ENCODE data around the gene VARS1.

The VARS1 gene

DNA sequence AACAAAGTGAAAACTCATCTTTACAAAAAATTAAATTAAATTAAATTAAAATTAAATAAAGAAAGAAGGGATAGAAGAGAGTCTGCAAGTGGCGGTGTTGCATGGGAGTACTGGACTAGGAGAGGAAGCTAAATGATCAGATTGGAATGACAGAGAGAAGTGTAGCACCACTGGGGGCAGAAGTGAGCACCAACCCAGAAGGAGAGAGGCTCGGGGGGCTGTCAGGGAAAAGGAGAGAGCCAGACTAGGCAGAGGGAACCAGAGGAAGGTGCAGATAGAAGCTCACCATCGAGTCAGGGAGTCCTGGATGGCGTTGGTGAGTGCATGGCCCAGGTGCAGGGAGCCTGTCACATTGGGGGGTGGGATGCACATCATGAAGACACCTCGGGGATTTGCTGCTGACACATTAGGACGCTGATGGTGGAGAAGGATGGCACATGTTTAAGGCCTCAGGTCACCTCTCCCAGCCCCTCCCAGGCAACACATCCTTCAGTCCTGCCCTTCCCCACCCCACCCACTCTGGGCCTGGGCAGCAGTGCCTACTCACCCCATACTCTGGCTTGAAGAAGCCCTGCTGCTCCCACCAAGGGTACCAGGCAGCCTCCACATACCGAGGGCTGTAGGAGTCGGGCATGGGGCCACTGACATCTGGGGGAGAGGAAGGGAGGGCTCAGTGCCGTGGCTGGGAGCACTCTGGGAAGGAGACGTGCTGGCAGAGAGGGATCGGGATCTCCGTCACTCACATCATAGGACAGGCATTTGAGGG, 4.0 kb downstream of the VARS1 start:
- Histone ChIP-seq H3K27ac (no peak overlapping the region), H3K9me3 (no peaks in the 10 kb centered on the region), H3K4me3 (ENCODE audit: low read depth in 1 of 2, low read length in 1 of 2) (no peak overlapping the region), H3K27me3 (no peaks in the 10 kb centered on the region), H3K4me1 (ENCODE audit: control insufficient read depth in 1 of 2, insufficient read depth in 1 of 2, low read depth in 1 of 2, low read length in 1 of 2) (peaks cover 16 to 19% of the 10 kb centered on the region in 2 experiments), H3K36me3 (no peaks in the 10 kb centered on the region)
- TF ChIP-seq, protein P1, sequence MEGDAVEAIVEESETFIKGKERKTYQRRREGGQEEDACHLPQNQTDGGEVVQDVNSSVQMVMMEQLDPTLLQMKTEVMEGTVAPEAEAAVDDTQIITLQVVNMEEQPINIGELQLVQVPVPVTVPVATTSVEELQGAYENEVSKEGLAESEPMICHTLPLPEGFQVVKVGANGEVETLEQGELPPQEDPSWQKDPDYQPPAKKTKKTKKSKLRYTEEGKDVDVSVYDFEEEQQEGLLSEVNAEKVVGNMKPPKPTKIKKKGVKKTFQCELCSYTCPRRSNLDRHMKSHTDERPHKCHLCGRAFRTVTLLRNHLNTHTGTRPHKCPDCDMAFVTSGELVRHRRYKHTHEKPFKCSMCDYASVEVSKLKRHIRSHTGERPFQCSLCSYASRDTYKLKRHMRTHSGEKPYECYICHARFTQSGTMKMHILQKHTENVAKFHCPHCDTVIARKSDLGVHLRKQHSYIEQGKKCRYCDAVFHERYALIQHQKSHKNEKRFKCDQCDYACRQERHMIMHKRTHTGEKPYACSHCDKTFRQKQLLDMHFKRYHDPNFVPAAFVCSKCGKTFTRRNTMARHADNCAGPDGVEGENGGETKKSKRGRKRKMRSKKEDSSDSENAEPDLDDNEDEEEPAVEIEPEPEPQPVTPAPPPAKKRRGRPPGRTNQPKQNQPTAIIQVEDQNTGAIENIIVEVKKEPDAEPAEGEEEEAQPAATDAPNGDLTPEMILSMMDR (IDR thresholded peaks at IDR 0.05): no peak

DNA sequence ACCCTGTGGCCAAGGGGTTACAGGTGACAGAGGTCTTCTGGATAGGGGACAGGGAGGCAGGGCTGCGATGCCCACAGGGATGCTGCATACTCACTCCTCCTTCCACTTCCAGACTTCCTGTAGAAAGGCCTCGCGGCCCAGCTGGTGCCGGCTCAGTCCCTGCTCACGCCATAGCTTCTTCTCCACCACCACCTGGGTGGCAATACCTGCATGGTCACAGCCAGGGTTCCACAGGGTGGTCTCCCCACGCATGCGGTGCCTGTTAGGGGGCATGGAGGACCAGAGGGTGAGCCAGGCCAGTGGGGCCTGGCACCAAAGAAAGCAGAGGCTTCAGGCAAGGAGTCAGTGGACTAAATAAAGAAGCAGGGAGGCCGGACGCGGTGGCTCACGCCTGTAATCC, 10.1 kb downstream of the VARS1 start:
- Histone ChIP-seq H3K4me3 (ENCODE audit: low read depth in 1 of 2, low read length in 1 of 2) (no peak overlapping the region), H3K27me3 (no peaks in the 10 kb centered on the region), H3K27ac (no peak overlapping the region), H3K9me3 (no peaks in the 10 kb centered on the region), H3K36me3 (peaks cover 12% of the 10 kb centered on the region), H3K4me1 (ENCODE audit: control insufficient read depth in 1 of 2, insufficient read depth in 1 of 2, low read depth in 1 of 2, low read length in 1 of 2) (no peaks in the 10 kb centered on the region)
- TF ChIP-seq, protein P1 (IDR thresholded peaks at IDR 0.05): no peak

DNA sequence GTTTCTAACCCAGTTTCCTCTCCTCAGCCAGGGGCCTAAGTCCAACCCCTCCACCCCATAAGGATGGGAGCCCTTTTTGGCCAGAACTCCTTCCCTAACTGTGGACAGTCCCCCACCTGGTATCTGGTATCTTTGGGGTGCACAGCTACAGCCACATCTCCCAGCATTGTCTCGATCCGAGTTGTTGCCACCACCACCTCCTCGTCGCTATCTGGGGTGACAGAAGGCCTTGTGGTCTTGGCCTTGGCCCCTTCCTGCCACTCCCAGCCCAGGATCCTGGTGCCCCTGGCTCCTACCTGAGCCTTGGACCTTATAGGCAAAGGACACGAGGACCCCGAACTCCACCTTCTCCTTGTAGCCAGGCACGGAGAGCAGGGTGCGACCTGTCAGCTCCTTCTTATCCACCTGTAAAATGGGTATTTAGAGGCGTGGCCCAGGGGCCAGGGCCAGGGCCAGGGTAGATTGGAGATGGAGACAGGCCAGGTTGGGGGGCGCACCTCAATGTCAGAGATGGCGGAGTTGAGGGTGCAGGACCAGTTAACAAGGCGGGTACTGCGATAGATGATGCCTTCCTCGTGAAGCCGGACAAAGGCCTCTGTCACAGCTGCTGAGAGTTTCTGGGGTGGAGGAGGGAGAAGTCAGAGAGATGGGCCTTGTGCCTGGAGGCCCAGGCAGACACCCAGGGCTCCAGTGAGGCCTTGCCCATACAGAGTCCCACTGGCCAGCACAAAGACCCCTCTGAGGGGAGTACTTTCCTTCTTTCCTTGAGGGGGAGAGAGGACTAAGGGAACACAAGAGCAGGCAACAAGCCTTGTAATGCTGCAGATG, 11.2 kb downstream of the VARS1 start:
- peaks cover 19% of the 10 kb centered on the region for H3K36me3 ChIP-seq
- H3K27me3 ChIP-seq: no peaks in the 10 kb centered on the region
- no peaks in the 10 kb centered on the region for H3K4me1 ChIP-seq (ENCODE audit: control insufficient read depth in 1 of 2, insufficient read depth in 1 of 2, low read depth in 1 of 2, low read length in 1 of 2)
- H3K27ac ChIP-seq: no peak overlapping the region
- H3K4me3 ChIP-seq (ENCODE audit: low read depth in 1 of 2, low read length in 1 of 2): no peak overlapping the region
- TF ChIP-seq, protein P1 (IDR thresholded peaks at IDR 0.05): no peak
- H3K9me3 ChIP-seq: no peaks in the 10 kb centered on the region

DNA sequence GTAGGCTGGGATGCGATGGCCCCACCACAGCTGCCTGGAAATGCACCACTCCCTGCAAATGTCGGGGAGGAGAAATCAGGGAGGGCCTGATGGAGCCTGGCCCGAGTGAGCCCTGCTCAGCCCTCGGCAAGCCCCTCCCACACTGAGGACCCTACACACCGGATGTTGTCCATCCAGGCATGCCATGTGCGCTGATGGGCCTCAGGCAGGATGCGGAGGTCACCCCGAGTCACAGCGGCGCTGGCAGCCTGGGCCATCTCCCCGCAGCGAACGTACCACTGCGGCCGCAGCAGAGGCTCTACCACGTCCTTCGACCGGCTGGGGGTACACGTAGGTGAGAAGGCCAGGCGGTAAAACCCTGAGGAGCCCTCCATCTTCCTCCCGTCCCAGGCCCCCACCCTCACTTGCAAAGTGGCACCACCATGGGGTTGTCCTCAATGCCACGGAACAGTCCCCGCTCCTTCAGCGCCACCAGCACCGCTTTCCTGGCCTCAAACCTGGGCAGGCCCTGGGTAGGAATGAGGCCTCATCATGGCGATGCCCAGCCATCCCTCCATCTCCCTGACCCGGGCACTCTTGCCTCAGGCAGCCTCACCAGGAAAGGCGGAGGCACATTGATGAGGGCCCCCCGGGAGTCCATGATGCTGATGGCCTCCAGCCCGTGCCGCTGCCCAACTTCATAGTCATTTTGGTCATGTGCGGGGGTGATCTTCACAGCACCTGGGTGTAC, 13.3 kb downstream of the VARS1 start:
- Histone ChIP-seq H3K9me3 (no peaks in the 10 kb centered on the region), H3K27me3 (no peaks in the 10 kb centered on the region), H3K36me3 (peaks cover 23% of the 10 kb centered on the region), H3K27ac (no peak overlapping the region), H3K4me1 (ENCODE audit: control insufficient read depth in 1 of 2, insufficient read depth in 1 of 2, low read depth in 1 of 2, low read length in 1 of 2) (peaks cover 2 to 3% of the 10 kb centered on the region in 2 experiments), H3K4me3 (ENCODE audit: low read depth in 1 of 2, low read length in 1 of 2) (no peak overlapping the region)
- TF ChIP-seq, protein P1 (IDR thresholded peaks at IDR 0.05): no peak

DNA sequence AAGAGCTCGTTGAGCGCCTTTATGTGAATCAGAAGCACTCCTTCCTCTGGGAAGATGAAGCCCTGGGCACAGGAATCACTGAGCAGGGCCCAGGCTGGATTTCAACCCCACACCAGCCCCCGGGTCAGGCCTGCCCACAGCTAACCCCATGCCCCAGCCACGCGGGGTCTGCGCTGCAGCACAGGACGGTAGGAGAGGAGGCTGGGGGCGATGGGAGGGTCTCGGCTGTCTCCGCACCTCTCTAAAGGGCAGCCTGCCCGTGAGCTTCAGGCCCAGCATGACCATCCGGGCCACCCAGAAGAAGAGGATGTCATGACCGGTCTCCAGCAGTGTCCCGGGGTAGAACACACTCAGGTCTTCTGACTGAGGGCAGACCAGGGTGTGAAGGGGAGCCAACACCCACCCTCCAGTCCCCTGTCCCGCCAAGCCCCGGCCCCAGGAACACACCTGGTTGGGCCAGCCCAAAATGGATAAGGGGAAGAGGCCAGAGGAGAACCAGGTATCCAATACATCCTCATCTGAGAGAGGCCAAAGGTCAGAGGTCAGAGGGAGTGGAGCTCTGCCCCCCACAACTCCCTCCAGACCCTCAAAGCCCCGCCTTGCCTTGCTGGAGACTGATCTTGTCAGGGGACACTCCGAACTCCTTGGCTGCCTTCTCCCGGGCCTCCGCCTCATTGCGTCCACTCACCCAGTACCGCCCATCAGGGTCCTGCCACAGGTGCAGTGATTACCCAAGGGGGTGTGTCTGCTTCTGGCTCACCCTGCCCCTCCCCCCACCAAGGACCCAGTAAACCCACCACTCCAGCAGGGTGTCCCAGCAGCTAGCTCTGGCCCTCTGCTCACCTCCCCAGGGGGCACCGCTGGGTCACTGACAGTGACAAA, 14.1 kb downstream of the VARS1 start:
- H3K27ac ChIP-seq: no peak overlapping the region
- peaks cover 23% of the 10 kb centered on the region for H3K36me3 ChIP-seq
- peaks cover 5% of the 10 kb centered on the region for H3K27me3 ChIP-seq
- no peaks in the 10 kb centered on the region for H3K9me3 ChIP-seq
- H3K4me3 ChIP-seq (ENCODE audit: low read depth in 1 of 2, low read length in 1 of 2): no peak overlapping the region
- TF ChIP-seq, protein P1 (IDR thresholded peaks at IDR 0.05): no peak
- peaks cover 4 to 10% of the 10 kb centered on the region in 2 experiments for H3K4me1 ChIP-seq (ENCODE audit: control insufficient read depth in 1 of 2, insufficient read depth in 1 of 2, low read depth in 1 of 2, low read length in 1 of 2)

Measured in neutrophil (primary cell).